ENCODE measurements around the gene PEMT.

PEMT gene

DNA sequence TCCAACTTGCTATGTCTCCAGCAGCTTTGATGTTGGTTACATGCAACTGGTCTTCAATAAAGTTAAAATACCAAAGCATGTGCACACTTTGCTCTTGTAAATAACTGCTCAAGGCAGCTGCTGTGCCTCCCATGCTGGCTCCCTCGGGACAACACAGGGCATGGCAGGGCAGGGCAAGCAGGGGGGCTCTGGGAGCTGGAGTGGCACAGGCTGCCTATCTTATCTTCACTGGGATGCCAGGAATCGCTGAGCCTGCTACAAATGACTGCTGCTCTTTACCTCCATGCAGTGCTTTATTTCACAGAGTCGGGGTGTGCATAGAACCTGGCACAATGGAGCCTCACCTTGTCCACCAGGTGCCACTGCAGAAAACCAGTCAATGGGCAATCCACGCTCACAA is 21.8 kb downstream of the PEMT start:
- no peak for TF ChIP-seq Cebpa-rat (IDR thresholded peaks at IDR 0.05)
- H3K4me1 ChIP-seq, result peaks cover 1 to 61% (median 59%) of the 10 kb centered on the region in 10 experiments; a peak in 18 of 20 replicates
- H3K4me3 ChIP-seq, result no peak overlapping the region
- H3K4me2 ChIP-seq, result peak overlapping the region in 9 of 11 experiments; percentile 14 to 84 (median 76); a peak in 16 of 22 replicates
- 0 out of 22 replicates have a peak overlapping the region, but pooled peaks of 1 of the 11 experiments have one; percentile 14 for H3K27ac ChIP-seq
- no peaks in the 10 kb centered on the region for H3K9me3 ChIP-seq (replicated peaks in 1 of 11)
- H3K36me3 ChIP-seq, result peaks cover 0 to 22% (median 3%) of the 10 kb centered on the region in 11 experiments; a peak in 11 of 22 replicates
- H4K20me1 ChIP-seq, result peaks cover 0 to 80% (median 47%) of the 10 kb centered on the region in 11 experiments; a peak in 13 of 22 replicates
- H3K9ac ChIP-seq, result peak overlapping the region in 5 of 11 experiments; percentile 0 to 51 (median 31); a peak in 6 of 22 replicates
- no peaks in the 10 kb centered on the region for H3K27me3 ChIP-seq

DNA sequence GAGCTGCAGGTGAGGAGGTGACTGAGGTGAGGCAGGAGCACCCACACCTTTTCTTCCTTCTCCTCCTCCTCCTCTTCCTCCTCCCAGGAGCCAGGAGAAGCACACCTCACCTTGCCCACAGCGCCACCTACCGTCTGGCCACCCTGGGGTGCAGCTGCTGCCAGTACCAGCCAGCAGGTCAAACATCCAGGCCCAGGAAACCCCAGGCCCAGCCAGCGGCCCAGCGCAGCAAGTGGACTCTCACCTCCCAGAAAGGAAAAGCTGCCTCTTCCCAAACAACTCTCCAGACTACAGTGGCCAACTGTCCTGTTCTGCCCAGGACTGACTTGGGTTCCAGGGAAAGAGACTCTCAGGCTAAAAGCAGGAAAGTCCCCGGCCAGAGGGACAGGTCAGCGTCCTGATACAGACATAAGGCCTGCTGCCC is 22.7 kb downstream of the PEMT start:
- Histone ChIP-seq H3K9ac (peak overlapping the region in 2 of 11 experiments; percentile 0 to 51; a peak in 3 of 22 replicates), H3K4me2 (peak overlapping the region in 8 of 11 experiments; percentile 25 to 84 (median 77); a peak in 15 of 22 replicates), H3K9me3 (replicated peaks in 1 of 11) (no peaks in the 10 kb centered on the region), H3K27me3 (no peaks in the 10 kb centered on the region), H4K20me1 (peaks cover 0 to 84% (median 47%) of the 10 kb centered on the region in 11 experiments; a peak in 13 of 22 replicates), H3K27ac (no peak overlapping the region), H3K4me3 (no peak overlapping the region), H3K36me3 (peaks cover 0 to 19% (median 0%) of the 10 kb centered on the region in 11 experiments; a peak in 3 of 22 replicates), H3K4me1 (peaks cover 4 to 71% (median 68%) of the 10 kb centered on the region in 10 experiments; a peak in 18 of 20 replicates)
- TF ChIP-seq Cebpa-rat (IDR thresholded peaks at IDR 0.05), result no peak

DNA sequence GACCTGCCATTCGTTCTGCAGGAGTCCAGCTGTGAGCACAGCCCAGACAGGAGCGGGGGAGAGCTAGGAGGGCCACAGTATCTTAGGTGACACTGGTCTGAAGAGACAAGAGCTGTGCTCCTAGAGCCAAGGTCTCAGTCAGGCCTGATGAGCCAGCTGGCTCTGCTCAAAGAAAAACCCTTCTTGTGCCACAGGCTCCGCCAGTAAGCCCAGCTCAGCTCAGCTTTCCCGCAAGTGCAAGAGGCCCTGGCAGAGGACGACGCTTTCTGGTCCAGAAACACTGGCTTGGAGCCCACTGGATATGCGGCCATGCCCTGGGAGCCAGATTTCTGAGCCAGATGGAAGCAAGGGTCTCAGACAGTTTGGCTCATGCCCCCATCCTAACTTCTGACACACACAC is 23.9 kb downstream of the PEMT start:
- no peak for TF ChIP-seq Cebpa-rat (IDR thresholded peaks at IDR 0.05)
- Histone ChIP-seq H3K36me3 (peaks cover 0 to 9% (median 0%) of the 10 kb centered on the region in 11 experiments; a peak in 3 of 22 replicates), H3K4me2 (peak overlapping the region in 8 of 11 experiments; percentile 51 to 95 (median 66); a peak in 13 of 22 replicates), H3K27ac (no peak overlapping the region), H3K9me3 (replicated peaks in 1 of 11) (no peaks in the 10 kb centered on the region), H3K9ac (peak overlapping the region in 4 of 11 experiments; percentile 7 to 27 (median 20); a peak in 4 of 22 replicates), H3K4me3 (no peak overlapping the region), H4K20me1 (peaks cover 0 to 83% (median 46%) of the 10 kb centered on the region in 11 experiments; a peak in 13 of 22 replicates), H3K27me3 (no peaks in the 10 kb centered on the region), H3K4me1 (peaks cover 14 to 82% (median 79%) of the 10 kb centered on the region in 10 experiments)

DNA sequence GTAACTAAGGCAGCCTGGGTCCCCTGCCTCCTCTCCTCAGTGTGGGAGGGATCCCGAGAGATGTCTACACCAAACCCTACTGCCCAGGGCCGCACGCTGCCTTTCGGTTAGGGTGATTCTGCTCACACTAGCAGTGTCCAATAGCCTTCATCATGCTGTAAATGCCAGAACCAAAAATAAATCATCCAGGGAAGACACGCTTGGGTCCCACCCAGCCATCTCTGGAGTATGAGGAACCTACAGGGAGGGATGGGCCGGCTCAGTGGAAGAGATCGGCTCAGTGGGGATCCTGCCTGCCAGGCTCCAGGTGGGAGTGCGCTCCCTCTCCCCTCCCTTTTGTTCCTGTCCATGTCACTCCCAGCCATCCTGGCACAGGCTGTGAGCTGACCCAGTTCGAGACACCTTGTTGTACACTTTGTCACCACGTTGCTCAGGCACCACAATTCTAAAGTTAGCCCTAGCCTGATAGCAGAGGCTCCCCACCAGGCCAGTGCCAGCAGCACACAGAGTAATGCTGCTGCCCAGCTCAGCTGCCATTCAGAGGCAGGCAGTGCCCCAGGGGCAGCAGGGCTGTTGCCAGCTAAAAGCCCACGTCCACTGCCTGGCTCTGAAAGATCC is 24.5 kb downstream of the PEMT start:
- H3K4me2 ChIP-seq, result peak overlapping the region in 9 of 11 experiments; percentile 30 to 95 (median 65); a peak in 19 of 22 replicates
- H3K9me3 ChIP-seq (replicated peaks in 1 of 11), result no peaks in the 10 kb centered on the region
- no peak overlapping the region for H3K27ac ChIP-seq
- peaks cover 20 to 88% (median 86%) of the 10 kb centered on the region in 10 experiments for H3K4me1 ChIP-seq
- no peak overlapping the region for H3K4me3 ChIP-seq
- peaks cover 0 to 79% (median 42%) of the 10 kb centered on the region in 11 experiments; a peak in 13 of 22 replicates for H4K20me1 ChIP-seq
- no peaks in the 10 kb centered on the region for H3K27me3 ChIP-seq
- no peak for TF ChIP-seq Cebpa-rat (IDR thresholded peaks at IDR 0.05)
- peak overlapping the region in 6 of 11 experiments; percentile 7 to 42 (median 22); a peak in 5 of 22 replicates for H3K9ac ChIP-seq
- H3K36me3 ChIP-seq, result peaks cover 0 to 3% (median 0%) of the 10 kb centered on the region in 11 experiments; a peak in 2 of 22 replicates

DNA sequence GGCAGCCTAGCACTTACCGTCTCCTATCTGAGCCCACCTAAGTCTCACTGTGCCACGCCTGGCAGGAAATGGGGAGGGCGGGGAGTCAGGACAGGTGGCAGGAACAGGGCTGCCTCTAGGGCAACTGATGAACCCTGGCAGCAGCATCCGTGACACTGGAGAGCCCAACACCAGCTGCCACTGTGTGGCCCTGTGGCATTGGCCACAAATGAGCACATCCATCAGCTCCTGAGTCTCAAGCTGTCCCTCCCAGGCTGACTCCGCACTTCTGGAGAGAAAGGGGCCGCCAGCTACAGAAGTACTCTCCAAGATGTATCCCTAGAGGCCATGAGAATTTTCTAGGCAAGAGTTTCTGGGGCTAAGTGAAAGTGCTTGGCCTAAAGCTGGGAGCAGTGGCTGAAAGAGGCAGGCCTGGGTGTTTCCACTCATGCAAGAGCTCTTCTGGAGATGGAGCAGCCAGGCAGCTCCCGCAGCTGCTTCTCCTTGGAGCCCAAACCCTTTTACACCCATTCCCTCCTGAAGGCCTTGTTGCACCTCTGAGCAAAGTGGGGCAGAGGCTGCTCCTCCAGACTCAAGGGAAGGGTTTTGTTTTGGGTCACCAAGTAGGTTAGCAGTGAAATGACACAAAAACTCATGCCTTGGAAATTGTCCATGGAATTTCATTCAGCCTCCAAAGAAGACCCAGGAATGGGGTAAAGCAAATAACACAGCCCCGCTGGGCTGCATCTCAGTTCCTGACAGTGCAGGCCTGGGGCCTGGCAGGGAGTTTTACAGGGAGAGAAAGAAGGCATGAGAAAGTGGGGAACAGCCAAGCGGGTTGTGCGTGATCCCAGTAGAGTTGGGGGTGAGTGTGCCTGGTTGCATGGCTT is 25.8 kb downstream of the PEMT start:
- Histone ChIP-seq H3K9me3 (replicated peaks in 1 of 11) (no peaks in the 10 kb centered on the region), H3K4me1 (peaks cover 31 to 100% (median 98%) of the 10 kb centered on the region in 10 experiments), H3K36me3 (no peaks in the 10 kb centered on the region), H3K4me2 (peak overlapping the region in 9 of 11 experiments; percentile 30 to 95 (median 65); a peak in 18 of 22 replicates), H3K27ac (no peak overlapping the region), H4K20me1 (peaks cover 0 to 68% (median 42%) of the 10 kb centered on the region in 11 experiments; a peak in 13 of 22 replicates), H3K9ac (peak overlapping the region in 3 of 11 experiments; percentile 20 to 41 (median 34); a peak in 1 of 22 replicates), H3K27me3 (no peaks in the 10 kb centered on the region), H3K4me3 (no peak overlapping the region)
- TF ChIP-seq Cebpa-rat (IDR thresholded peaks at IDR 0.05), result no peak

DNA sequence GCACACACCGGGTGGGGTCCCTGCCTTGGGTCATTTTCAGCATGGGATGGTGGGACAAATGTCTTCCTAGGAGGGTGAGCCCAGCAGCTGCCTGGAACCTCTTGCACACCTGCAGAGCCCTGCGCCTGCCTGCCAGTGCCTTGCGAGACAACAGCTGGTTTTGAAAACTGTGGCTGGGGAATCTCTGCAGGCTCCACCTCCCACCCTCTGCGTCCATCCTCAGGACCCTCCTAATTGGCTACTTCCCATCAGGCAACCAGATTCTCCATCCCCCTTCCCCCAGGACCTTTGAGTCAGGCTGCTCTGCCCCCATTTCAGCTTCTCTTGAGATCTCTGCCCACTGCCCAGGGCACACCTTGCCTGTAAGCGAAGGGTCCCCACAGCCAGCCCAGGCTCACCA is 26.6 kb downstream of the PEMT start:
- Histone ChIP-seq H4K20me1 (peaks cover 0 to 60% (median 35%) of the 10 kb centered on the region in 11 experiments; a peak in 13 of 22 replicates), H3K27ac (peak overlapping the region in 1 of 11 experiments; percentile 87; a peak in 1 of 22 replicates), H3K9me3 (replicated peaks in 1 of 11) (no peaks in the 10 kb centered on the region), H3K27me3 (no peaks in the 10 kb centered on the region), H3K36me3 (no peaks in the 10 kb centered on the region), H3K4me1 (peaks cover 31 to 100% (median 98%) of the 10 kb centered on the region in 10 experiments), H3K9ac (0 out of 22 replicates have a peak overlapping the region, but pooled peaks of 1 of the 11 experiments have one; percentile 24), H3K4me2 (peak overlapping the region in 8 of 11 experiments; percentile 51 to 95 (median 66); a peak in 16 of 22 replicates), H3K4me3 (no peak overlapping the region)
- no peak for TF ChIP-seq Cebpa-rat (IDR thresholded peaks at IDR 0.05)

DNA sequence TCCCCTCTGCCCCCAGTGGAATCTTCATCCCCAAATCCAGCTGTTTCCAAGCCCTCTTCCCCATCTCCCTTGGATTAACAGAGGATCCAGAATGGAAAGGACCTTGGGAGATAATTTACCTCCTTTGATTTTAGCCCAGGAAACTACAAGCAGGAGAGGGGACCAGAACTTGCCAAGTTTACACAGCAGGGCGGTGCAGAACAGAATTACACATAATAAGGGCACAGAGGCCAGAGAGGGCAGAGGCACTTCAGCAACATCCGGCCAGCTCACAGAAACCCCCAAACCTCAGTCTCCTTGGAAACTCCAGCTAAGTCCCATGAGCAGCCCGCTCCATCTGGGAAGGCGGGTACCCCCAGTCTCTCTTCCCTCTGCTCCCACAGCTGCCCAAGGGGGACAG is 27.2 kb downstream of the PEMT start:
- H4K20me1 ChIP-seq, result peaks cover 0 to 54% (median 29%) of the 10 kb centered on the region in 11 experiments; a peak in 13 of 22 replicates
- no peak for TF ChIP-seq Cebpa-rat (IDR thresholded peaks at IDR 0.05)
- no peaks in the 10 kb centered on the region for H3K27me3 ChIP-seq
- H3K4me1 ChIP-seq, result peaks cover 31 to 100% (median 96%) of the 10 kb centered on the region in 10 experiments
- peak overlapping the region in 1 of 11 experiments; percentile 87; a peak in 3 of 22 replicates for H3K27ac ChIP-seq
- H3K9me3 ChIP-seq (replicated peaks in 1 of 11), result no peaks in the 10 kb centered on the region
- H3K9ac ChIP-seq, result 0 out of 22 replicates have a peak overlapping the region, but pooled peaks of 1 of the 11 experiments have one; percentile 24
- H3K4me2 ChIP-seq, result peak overlapping the region in 8 of 11 experiments; percentile 65 to 95 (median 80); a peak in 13 of 22 replicates
- H3K36me3 ChIP-seq, result no peaks in the 10 kb centered on the region
- no peak overlapping the region for H3K4me3 ChIP-seq

DNA sequence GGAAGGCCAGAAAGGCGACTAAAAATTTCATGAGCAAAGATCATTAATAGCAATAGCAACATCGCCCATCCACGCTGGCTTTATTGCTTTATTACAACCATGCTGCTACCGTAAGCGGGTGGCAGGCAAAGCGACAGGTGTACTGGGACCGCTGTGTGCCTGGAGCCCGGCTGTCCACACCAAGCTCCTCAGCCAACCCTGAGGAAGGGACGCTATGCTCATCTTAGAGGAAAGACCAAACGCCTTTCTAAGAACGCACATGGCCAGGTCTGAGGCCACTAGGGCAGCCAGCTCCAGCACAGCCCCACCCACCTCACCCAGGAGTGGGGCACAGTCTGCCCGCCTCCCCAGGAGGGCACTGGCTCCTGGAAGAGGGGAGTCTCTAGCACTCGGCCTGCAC is 28.0 kb downstream of the PEMT start:
- H3K9ac ChIP-seq, result peak overlapping the region in 3 of 11 experiments; percentile 16 to 75 (median 44); a peak in 3 of 22 replicates
- H3K9me3 ChIP-seq (replicated peaks in 1 of 11), result no peaks in the 10 kb centered on the region
- H3K36me3 ChIP-seq, result no peaks in the 10 kb centered on the region
- H3K27ac ChIP-seq, result peak overlapping the region in 2 of 11 experiments; percentile 85 to 87; a peak in 4 of 22 replicates
- H3K4me2 ChIP-seq, result peak overlapping the region in 10 of 11 experiments; percentile 74 to 98 (median 84); a peak in 17 of 22 replicates
- TF ChIP-seq Cebpa-rat (IDR thresholded peaks at IDR 0.05), result no peak
- no peak overlapping the region for H3K4me3 ChIP-seq
- H4K20me1 ChIP-seq, result peaks cover 0 to 46% (median 21%) of the 10 kb centered on the region in 11 experiments; a peak in 11 of 22 replicates
- H3K27me3 ChIP-seq, result no peaks in the 10 kb centered on the region
- H3K4me1 ChIP-seq, result peaks cover 31 to 100% (median 95%) of the 10 kb centered on the region in 10 experiments

All from BLaER1 treated with 17β-estradiol and CSF1 and Interleukin-3, amounts not matched to agents 10 nM and 100 nM (cell line).